GM19324 (cell line): ENCODE data around the gene PIP5K1C.

Source experiments
- ATAC-seq: cut with Tn5 transposase; IDR thresholded peaks from one replicate; pipeline ENCODE4 v1.9.1; 2021; ENCODE audit warnings: mild to moderate bottlenecking, moderate library complexity; ENCODE audit not compliant: unreplicated experiment, low FRiP score

Gene PIP5K1C

DNA sequence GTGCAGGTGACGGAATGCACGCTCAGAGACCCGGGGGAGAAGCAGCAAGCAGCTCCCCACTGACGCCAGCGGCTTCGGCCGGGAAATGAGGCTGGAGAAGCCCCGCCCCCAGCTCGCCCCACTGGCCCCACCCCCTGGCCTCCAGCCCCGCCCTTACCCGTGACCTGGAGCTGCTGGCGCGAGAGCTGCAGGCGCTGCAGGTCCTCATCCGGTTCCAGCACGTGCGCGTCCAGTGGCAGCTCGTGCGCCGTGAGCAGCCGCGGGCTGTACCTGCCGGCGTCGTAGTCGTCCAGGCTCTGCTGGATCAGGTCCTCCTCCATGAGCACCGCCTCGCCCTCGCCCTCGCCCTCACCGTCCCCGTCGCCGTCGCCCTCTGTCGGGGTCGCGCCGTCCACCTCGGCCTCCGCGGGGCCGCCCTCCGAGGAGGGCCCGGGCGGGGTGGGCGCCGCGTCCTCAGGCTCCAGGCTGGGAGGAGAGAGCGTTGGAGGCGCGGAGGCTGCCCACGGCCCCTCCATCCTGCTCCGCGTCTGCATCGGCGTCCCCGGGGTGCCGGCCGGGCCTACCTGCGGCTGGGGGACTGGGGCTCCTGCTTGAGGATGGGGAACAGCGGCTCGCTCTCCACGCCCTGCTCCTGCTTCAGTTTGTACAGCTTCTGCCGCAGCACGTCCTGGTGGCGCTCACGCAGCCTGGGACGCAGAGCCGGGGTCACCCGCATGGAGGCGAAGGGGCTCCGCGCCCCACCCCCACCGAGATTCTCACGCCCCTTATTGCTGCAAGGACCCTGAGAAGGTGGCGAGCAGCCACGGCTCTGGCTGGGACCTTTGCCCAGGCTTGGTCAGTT, 87.1 kb downstream of the PIP5K1C start:
- ATAC-seq: no peak

- ATAC-seq: no peak
Observed at GRCh38 chr19:3612330-3612729, 87.9 kb downstream of the PIP5K1C start.

DNA sequence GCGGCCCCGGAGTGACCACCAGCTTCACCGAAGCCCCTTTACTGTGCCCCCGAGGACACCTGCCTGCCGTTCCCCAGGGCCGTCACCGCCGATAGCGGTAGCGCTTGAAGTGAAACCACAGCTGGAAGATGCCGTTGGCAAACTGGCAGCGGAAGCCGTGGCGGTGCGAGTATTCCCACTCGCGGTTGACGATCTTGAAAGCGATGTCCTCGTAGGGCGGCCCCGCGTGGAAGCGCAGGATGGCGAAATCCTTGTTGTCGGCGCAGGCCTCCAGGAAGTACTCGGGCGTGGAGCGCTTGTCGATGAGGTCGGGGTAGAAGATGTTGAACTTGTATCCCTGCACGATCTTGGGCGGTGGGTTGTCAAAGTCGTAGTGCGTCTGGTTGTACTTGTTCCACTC, 88.4 kb downstream of the PIP5K1C start:
- no peak for ATAC-seq

- ATAC-seq: no peak
Observed at GRCh38 chr19:3610745-3611717, 89.2 kb downstream of the PIP5K1C start.

GRCh38 chr19:3609779-3610719, 90.2 kb downstream of the PIP5K1C start:
- ATAC-seq: no peak

- no peak for ATAC-seq
Observed at GRCh38 chr19:3608750-3609322, 91.4 kb downstream of the PIP5K1C start.

GRCh38 chr19:3608079-3608641, 92.1 kb downstream of the PIP5K1C start:
- no peak for ATAC-seq

GRCh38 chr19:3607303-3608078, 92.8 kb downstream of the PIP5K1C start:
- ATAC-seq: no peak

- no peak for ATAC-seq
Observed at GRCh38 chr19:3606690-3607289, 93.5 kb downstream of the PIP5K1C start, which contains the start of gene TBXA2R. TSS of gene TBXA2R (minus strand) at chr19:3606875. CDS start at chr19:3600634, 6,241 bp downstream.

DNA sequence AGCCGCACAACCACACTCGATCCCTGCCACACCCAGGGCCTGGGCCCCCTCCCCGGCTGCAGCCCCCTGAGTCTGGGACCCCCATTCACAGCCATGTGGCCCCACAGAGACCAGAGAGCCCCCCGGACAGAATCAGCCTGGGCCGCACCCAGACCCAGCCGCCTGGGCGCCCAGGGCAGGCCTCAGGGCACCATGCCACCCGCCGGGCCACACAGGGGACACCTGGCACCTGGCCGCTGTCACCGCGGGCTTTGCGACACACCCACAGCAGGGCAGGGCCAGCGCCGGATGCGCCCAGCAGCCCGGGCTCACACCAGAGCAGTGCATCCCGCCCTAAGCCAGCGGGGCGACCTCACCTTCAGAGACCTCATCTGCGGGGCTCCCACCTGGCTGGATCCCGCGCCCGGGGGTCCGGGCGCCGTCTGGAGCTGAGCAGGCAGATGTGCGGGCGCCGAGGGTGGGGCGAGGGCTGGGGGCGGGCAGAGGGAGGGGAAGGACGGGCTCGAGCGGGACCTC, 94.0 kb downstream of the PIP5K1C start:
- ATAC-seq: no peak

DNA sequence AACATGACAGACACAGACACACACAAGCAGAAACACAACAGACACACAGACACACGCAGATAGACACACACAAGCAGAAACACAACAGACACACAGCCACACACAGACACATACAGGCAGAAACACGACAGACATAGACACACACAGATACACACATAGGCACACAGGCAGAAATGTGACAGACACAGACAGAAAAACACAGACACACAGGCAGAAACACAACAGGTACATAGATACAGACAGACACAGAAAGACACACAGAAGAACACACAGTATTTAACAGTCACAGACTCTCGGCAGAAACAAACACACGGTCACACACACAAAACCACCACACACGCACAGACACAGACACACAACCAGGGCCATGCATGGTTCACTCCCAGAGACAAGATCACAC, 94.5 kb downstream of the PIP5K1C start:
- ATAC-seq: no peak

- ATAC-seq: no peak
Observed at GRCh38 chr19:3605361-3605760, 94.9 kb downstream of the PIP5K1C start.

GRCh38 chr19:3604987-3605343, 95.3 kb downstream of the PIP5K1C start:
- no peak for ATAC-seq

DNA sequence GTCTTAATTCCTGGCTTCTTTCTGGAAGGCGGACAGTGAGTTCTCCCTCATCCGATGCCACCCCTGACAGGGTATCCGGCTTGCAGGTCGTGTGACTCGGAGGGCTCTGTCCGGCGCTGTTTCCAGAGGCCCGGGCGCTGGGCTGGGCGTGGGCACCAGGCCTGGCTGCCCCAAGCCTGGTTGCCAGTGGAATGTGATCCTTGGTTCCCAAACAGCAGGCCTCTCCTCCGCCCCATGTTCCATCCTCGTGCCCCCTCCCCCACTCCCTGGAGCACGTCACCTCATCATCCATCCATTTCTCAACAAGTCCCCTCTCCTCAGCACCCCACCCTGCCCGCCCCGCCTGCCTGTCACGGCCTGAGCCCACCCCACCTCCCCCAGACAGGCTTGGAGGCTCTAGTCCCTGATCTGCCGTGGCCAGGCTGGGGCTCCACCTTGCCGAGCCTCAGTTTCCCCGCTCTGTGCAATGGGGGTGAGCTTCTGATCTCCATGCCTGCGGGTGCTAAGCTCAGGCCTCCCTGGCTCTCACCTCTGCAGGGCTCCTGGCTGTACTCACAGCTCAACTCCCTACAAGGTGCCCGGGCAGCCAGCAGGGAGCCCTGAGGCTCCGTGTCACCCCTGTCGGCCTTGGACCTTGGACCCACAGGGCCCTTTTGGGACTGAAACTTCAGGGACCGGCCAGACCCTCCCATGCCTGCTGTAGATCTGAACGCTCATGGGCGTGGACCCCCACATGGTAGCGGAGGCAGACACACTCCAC, 95.9 kb downstream of the PIP5K1C start:
- no peak for ATAC-seq

DNA sequence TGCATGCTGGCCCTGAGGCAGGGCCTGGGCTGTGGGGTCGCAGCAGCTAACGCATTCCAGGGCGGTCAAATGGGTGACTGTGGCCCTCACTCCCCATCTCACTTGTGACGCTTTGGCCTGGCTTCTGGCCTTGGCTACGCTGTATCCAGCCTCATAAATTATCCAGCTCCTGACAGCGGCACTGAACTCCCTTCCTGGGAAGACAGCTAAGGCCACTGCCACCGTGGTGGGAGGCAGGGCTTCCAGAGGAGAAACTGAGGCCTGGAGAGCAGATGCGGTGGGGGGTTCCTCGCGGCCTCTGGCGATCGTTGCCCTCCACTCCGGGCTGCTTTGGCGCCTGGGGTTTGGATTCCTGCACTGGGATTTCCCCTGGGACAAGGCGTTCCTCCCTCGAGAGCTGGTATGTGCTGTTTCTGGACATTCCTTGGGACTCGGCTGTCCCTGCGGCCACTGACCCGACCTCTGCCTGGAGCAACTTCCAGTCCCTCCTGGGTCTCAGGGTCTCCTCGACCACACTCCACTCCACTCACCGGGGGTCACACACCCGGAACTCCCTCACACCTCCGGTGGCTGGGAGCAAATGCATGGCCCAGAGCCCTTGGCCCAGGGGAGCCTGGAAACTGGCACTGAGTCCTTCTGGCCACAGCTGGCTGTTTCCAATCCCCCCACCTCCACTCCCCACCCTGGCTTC, 97.0 kb downstream of the PIP5K1C start:
- ATAC-seq: no peak

- no peak for ATAC-seq
Observed at GRCh38 chr19:3601021-3601420, 99.2 kb downstream of the PIP5K1C start.

GRCh38 chr19:3599776-3600187, 100.5 kb downstream of the PIP5K1C start:
- no peak for ATAC-seq
